Central memory CD8-positive, alpha-beta T cell (primary cell): ENCODE results near the gene ZNF468.
A peak's percentile ranks its signal among the peaks of the same experiment; 100 is the strongest.
"Not testable (repeated sequence)": the region's sequence is repeated elsewhere in the genome, so short reads cannot be mapped to it uniquely, and the experiment has no call there.

ENCODE experiments used
- ATAC-seq: fragments of 150-1000 bp; cut with Tn5 transposase; replicated peaks from 2 replicates; pipeline ENCODE4 v1.10.0; 2022; ENCODE audit warnings: mild to moderate bottlenecking, moderate FRiP score, moderate number of reproducible peaks; ENCODE audit not compliant: poor library complexity, severe bottlenecking; ENCODE audit errors: extremely low read depth
- DNase-seq, 2 donors: peaks; one replicate each; pipeline ENCODE4 v3.0.0; 2021; ENCODE audit warnings: low spot score in 2 of 2
- H3K27ac Mint-ChIP-seq: one replicate; pipeline ENCODE4 v1.8.0; 2022; ENCODE audit warnings: low read depth, mild to moderate bottlenecking, moderate library complexity, mixed read lengths
- H3K27me3 Mint-ChIP-seq: one replicate; pipeline ENCODE4 v1.8.0; 2022; ENCODE audit warnings: mixed read lengths
- H3K36me3 Mint-ChIP-seq: one replicate; pipeline ENCODE4 v1.8.0; 2022; ENCODE audit warnings: mild to moderate bottlenecking, moderate library complexity, mixed read lengths; ENCODE audit not compliant: insufficient read depth
- H3K4me1 Mint-ChIP-seq: one replicate; pipeline ENCODE4 v1.8.0; 2022; ENCODE audit warnings: mixed read lengths
- H3K4me3 Mint-ChIP-seq: one replicate; pipeline ENCODE4 v1.8.0; 2022; ENCODE audit warnings: mild to moderate bottlenecking, moderate library complexity, mixed read lengths
- H3K9me3 Mint-ChIP-seq: one replicate; pipeline ENCODE4 v1.8.0; 2022; ENCODE audit warnings: mixed read lengths

The ZNF468 gene

GRCh38 chr19:52809801-52810200, 47.6 kb downstream of the ZNF468 start:
- H3K27me3 Mint-ChIP-seq = no peaks in the 10 kb centered on the region
- no peak overlapping the region for H3K27ac Mint-ChIP-seq
- ATAC-seq (no peak), DNase-seq (no peak)
- no peak overlapping the region for H3K4me3 Mint-ChIP-seq
- peaks cover 21% of the 10 kb centered on the region for H3K36me3 Mint-ChIP-seq
- peaks cover 4% of the 10 kb centered on the region for H3K9me3 Mint-ChIP-seq
- no peaks in the 10 kb centered on the region for H3K4me1 Mint-ChIP-seq

GRCh38 chr19:52799950-52800640, 57.3 kb downstream of the ZNF468 start:
- peaks cover 20% of the 10 kb centered on the region for H3K9me3 Mint-ChIP-seq
- peaks cover 28% of the 10 kb centered on the region for H3K36me3 Mint-ChIP-seq
- H3K4me3 Mint-ChIP-seq, DNase-seq, H3K27me3 Mint-ChIP-seq, H3K27ac Mint-ChIP-seq, ATAC-seq, H3K4me1 Mint-ChIP-seq: not testable (repeated sequence)

GRCh38 chr19:52789440-52789839, 68.0 kb downstream of the ZNF468 start:
- no peak for ATAC-seq

More at GRCh38 chr19:52789440-52789839, 68.0 kb downstream of the ZNF468 start:
- H3K4me3 Mint-ChIP-seq = peak overlapping the region; percentile 2
- DNase-seq = no peak
- peaks cover 23% of the 10 kb centered on the region for H3K4me1 Mint-ChIP-seq
- peaks cover 7% of the 10 kb centered on the region for H3K36me3 Mint-ChIP-seq
- no peak overlapping the region for H3K27ac Mint-ChIP-seq
- H3K27me3 Mint-ChIP-seq = no peaks in the 10 kb centered on the region
- H3K9me3 Mint-ChIP-seq = peaks cover 12% of the 10 kb centered on the region
